ENCODE data around the gene WRNIP1.

WRNIP1 gene

DNA sequence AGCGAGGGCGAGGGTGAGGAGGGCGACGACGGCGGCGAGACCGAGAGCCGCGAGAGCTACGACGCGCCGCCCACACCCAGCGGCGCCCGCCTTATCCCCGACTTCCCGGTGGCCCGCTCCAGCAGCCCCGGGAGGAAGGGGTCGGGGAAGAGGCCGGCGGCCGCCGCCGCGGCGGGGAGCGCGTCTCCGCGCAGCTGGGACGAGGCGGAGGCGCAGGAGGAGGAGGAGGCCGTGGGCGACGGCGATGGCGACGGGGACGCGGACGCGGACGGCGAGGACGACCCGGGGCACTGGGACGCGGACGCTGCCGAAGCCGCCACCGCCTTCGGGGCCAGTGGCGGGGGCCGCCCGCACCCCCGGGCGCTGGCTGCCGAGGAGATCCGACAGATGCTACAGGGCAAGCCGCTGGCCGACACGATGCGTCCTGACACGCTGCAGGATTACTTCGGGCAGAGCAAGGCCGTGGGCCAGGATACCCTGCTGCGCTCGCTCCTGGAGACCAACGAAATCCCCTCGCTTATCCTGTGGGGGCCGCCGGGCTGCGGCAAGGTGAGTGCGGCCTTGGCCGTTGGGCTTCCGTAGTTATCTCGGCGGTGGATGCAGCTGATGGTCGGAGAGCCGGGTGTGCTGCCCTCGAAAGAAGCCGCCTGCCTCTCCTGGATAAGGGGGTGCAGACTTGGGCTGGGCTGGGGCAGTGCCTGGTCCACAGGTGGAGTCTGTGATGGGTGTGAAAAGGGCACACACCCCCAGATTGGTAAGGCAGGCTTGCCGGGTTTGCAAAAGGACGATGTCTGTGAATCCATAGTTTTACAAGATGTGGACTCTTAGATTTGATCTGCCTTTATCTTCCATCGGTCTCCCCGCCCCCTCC is 938 bp downstream of the WRNIP1 start:
- Histone ChIP-seq H3K4me1 (ENCODE audit: control extremely low read depth in 1 of 4, control insufficient read depth in 4 of 4, insufficient read depth in 4 of 4, low read length in 3 of 4) (peaks cover 24 to 58% (median 45%) of the 10 kb centered on the region in 4 experiments), H3K27me3 (replicated peaks in 2 of 5; ENCODE audit: control insufficient read depth in 4 of 5, insufficient read depth in 5 of 5, low read length in 4 of 5) (no peaks in the 10 kb centered on the region), H3K9me3 (ENCODE audit: control extremely low read depth in 1 of 5, control insufficient read depth in 4 of 5, insufficient read depth in 2 of 5, low read depth in 1 of 5, low read length in 4 of 5) (no peaks in the 10 kb centered on the region), H3K4me3 (ENCODE audit: control insufficient read depth in 1 of 7, extremely low read depth in 1 of 7, insufficient read depth in 4 of 7, low read depth in 2 of 7, low read length in 6 of 7) (peak overlapping the region; percentile 81 to 98 (median 95)), H3K36me3 (ENCODE audit: control insufficient read depth in 4 of 4, insufficient read depth in 4 of 4, low read length in 3 of 4) (peaks cover 2 to 22% (median 11%) of the 10 kb centered on the region in 4 experiments), H3K27ac (ENCODE audit: insufficient read depth in 1 of 2, low read depth in 1 of 2, low read length in 2 of 2, poor library complexity in 1 of 2, severe bottlenecking in 2 of 2) (peak overlapping the region; percentile 70 to 86)
- ChIA-PET POLR2A (interaction anchor here (0.6 to 2.3 kb wide), 5 partner anchors 11 to 353 kb away, joined by 3 to 12 read pairs (median 3); partner anchors contain the start of gene MYLK4), CTCF (interaction anchor here (0.7 to 14.2 kb wide), 11 partner anchors 8 to 1170 kb away, joined by 3 to 227 read pairs (median 5); partner anchors contain the start of genes MYLK4 and SERPINB1)
- peak in 2 of 3 donors; percentile 32 to 51 for DNase-seq
- 0% methylated on average over 73 of the region's 91 CpGs for WGBS (ENCODE audit: insufficient coverage)

DNA sequence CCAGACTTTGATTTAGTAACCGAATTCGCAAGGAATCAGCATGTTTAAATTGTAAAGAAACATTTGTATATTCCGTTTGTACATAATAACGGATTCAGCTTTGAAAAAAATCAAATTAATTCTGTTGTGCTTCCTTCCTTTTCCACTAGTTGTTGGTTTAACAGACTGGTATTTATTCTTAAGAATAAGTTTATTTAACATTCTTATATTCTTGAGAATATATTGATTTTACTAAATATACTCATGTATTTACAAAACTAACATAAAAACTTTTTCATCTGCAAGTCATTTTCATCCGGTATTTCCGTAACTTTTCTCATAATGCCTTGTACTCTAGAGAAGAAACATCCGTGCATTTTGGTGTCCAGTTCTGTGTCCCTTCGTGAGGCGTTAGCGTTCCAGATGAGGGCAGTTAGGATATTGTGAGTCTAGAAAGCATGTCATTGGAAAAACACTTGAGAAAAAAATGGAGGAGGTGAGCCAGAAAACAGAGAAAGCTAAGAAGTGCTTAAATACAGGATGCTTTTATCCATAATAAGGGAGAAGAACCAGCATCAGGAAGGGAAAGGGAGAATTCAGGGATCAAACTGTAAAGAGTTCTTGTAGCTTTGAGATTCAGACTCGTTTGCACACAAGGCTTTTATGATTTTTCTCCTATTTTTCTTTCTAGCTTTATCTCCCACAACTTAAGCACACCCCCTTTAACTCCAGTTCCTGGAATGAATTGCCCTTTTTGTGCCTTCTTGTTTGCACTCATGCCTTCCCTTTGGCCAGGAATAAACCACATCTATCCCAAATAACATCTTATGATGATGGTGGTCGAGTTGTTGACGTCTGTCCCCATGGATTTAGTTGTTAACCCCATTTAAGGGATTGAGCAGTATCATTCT is 1.8 kb downstream of the WRNIP1 start:
- peak overlapping the region; percentile 70 to 86 for H3K27ac ChIP-seq (ENCODE audit: insufficient read depth in 1 of 2, low read depth in 1 of 2, low read length in 2 of 2, poor library complexity in 1 of 2, severe bottlenecking in 2 of 2)
- no peaks in the 10 kb centered on the region for H3K9me3 ChIP-seq (ENCODE audit: control extremely low read depth in 1 of 5, control insufficient read depth in 4 of 5, insufficient read depth in 2 of 5, low read depth in 1 of 5, low read length in 4 of 5)
- peak overlapping the region in 6 of 7 experiments; percentile 82 to 98 (median 96) for H3K4me3 ChIP-seq (ENCODE audit: control insufficient read depth in 1 of 7, extremely low read depth in 1 of 7, insufficient read depth in 4 of 7, low read depth in 2 of 7, low read length in 6 of 7)
- ChIA-PET CTCF (interaction anchor here (0.8 to 14.2 kb wide), 9 partner anchors 9 to 1171 kb away, joined by 3 to 227 read pairs (median 8); partner anchors contain the start of gene MYLK4), POLR2A (interaction anchor here (0.6 kb wide), 1 partner anchor 353 kb away, joined by 4 read pairs; no protein-coding TSS in a partner anchor)
- H3K36me3 ChIP-seq (ENCODE audit: control insufficient read depth in 4 of 4, insufficient read depth in 4 of 4, low read length in 3 of 4) = peaks cover 5 to 30% (median 15%) of the 10 kb centered on the region in 4 experiments
- 0% methylated on average over 5 of the region's 13 CpGs for WGBS (ENCODE audit: insufficient coverage)
- peaks cover 24 to 63% (median 49%) of the 10 kb centered on the region in 4 experiments for H3K4me1 ChIP-seq (ENCODE audit: control extremely low read depth in 1 of 4, control insufficient read depth in 4 of 4, insufficient read depth in 4 of 4, low read length in 3 of 4)
- no peaks in the 10 kb centered on the region for H3K27me3 ChIP-seq (replicated peaks in 2 of 5; ENCODE audit: control insufficient read depth in 4 of 5, insufficient read depth in 5 of 5, low read length in 4 of 5)
- DNase-seq = no peak

DNA sequence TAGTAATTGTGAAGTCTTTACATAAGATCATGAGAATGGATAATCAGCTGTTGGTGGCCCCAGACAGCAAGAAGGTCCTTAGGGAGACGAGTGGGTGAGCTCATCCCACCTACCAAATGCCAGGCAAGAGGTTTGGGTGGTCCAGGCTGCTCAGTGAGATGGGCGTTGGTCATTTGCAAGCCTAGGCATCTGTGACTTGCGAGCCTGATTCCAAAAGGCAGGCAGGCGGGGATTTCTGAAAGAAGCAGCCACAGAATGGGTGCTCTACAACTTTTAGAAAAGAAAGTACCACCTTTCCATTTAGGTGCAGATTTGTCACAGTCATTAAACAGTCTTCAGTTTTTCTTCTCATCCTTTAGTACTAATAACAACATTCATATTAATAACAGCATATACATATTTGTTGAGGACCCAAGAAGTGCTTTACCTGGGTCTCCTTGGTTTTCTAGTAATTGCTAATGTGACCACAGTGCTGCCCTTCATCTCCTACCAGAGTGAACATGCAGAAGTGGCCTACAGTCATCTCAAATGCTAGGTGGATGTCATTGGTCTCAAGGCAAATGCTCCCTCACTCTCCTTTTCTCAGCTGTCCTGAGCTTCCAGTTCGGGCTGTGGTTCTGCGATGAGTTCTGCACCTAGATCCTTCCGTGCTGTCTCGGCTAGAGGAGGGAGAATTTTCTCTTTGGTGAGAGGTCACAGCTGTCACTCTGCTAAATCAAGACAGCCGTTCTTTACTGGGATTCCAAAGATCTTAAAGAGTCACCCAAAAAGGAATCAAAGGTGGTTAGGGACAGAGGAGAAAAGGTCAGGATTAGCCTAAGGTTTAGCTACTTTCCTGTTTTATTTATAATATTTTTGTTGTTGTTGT is 2.7 kb downstream of the WRNIP1 start:
- H3K27me3 ChIP-seq (replicated peaks in 2 of 5; ENCODE audit: control insufficient read depth in 4 of 5, insufficient read depth in 5 of 5, low read length in 4 of 5) = no peaks in the 10 kb centered on the region
- POLR2A ChIA-PET = no interaction called here
- H3K27ac ChIP-seq (ENCODE audit: insufficient read depth in 1 of 2, low read depth in 1 of 2, low read length in 2 of 2, poor library complexity in 1 of 2, severe bottlenecking in 2 of 2) = peak overlapping the region; percentile 30 to 86
- 4% methylated on average over 9 of the region's 9 CpGs for WGBS (ENCODE audit: insufficient coverage)
- DNase-seq = peak in 1 of 3 donors; percentile 17
- peak overlapping the region; percentile 27 to 98 (median 95) for H3K4me3 ChIP-seq (ENCODE audit: control insufficient read depth in 1 of 7, extremely low read depth in 1 of 7, insufficient read depth in 4 of 7, low read depth in 2 of 7, low read length in 6 of 7)
- peaks cover 24 to 69% (median 47%) of the 10 kb centered on the region in 4 experiments for H3K4me1 ChIP-seq (ENCODE audit: control extremely low read depth in 1 of 4, control insufficient read depth in 4 of 4, insufficient read depth in 4 of 4, low read length in 3 of 4)
- no peaks in the 10 kb centered on the region for H3K9me3 ChIP-seq (ENCODE audit: control extremely low read depth in 1 of 5, control insufficient read depth in 4 of 5, insufficient read depth in 2 of 5, low read depth in 1 of 5, low read length in 4 of 5)
- peaks cover 6 to 39% (median 21%) of the 10 kb centered on the region in 4 experiments for H3K36me3 ChIP-seq (ENCODE audit: control insufficient read depth in 4 of 4, insufficient read depth in 4 of 4, low read length in 3 of 4)
- CTCF ChIA-PET = interaction anchor here (0.8 to 14.2 kb wide), 11 partner anchors 8 to 224 kb away, joined by 3 to 227 read pairs (median 7); partner anchors contain the start of gene MYLK4

DNA sequence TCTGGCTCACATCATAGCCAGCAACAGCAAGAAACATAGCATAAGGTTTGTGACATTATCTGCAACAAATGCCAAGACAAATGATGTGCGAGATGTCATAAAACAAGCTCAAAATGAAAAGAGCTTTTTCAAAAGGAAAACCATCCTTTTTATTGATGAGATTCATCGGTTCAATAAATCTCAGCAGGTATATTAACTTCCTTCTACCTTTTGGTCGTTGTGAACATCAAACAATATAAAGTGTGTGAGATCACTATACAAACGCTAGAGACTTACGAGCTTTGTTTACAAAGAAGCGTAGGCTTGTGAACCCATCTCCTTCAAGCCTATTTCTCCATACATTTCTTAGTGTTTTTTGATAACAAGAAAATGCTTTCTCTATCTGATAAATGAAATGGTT is 3.5 kb downstream of the WRNIP1 start:
- peaks cover 24 to 74% (median 43%) of the 10 kb centered on the region in 4 experiments for H3K4me1 ChIP-seq (ENCODE audit: control extremely low read depth in 1 of 4, control insufficient read depth in 4 of 4, insufficient read depth in 4 of 4, low read length in 3 of 4)
- 53% methylated on average over 2 of the region's 6 CpGs for WGBS (ENCODE audit: insufficient coverage)
- peak overlapping the region in 6 of 7 experiments; percentile 82 to 98 (median 96) for H3K4me3 ChIP-seq (ENCODE audit: control insufficient read depth in 1 of 7, extremely low read depth in 1 of 7, insufficient read depth in 4 of 7, low read depth in 2 of 7, low read length in 6 of 7)
- ChIA-PET POLR2A (interaction anchor here (0.8 kb wide), 1 partner anchor 14 kb away, joined by 3 read pairs; no protein-coding TSS in a partner anchor), CTCF (interaction anchor here (0.7 to 14.2 kb wide), 14 partner anchors 9 to 289 kb away, joined by 3 to 227 read pairs (median 6); partner anchors contain the start of gene MYLK4)
- no peak for DNase-seq
- H3K27ac ChIP-seq (ENCODE audit: insufficient read depth in 1 of 2, low read depth in 1 of 2, low read length in 2 of 2, poor library complexity in 1 of 2, severe bottlenecking in 2 of 2) = peak overlapping the region; percentile 30 to 86
- no peaks in the 10 kb centered on the region for H3K9me3 ChIP-seq (ENCODE audit: control extremely low read depth in 1 of 5, control insufficient read depth in 4 of 5, insufficient read depth in 2 of 5, low read depth in 1 of 5, low read length in 4 of 5)
- H3K27me3 ChIP-seq (replicated peaks in 2 of 5; ENCODE audit: control insufficient read depth in 4 of 5, insufficient read depth in 5 of 5, low read length in 4 of 5) = no peaks in the 10 kb centered on the region
- peaks cover 10 to 47% (median 28%) of the 10 kb centered on the region in 4 experiments for H3K36me3 ChIP-seq (ENCODE audit: control insufficient read depth in 4 of 4, insufficient read depth in 4 of 4, low read length in 3 of 4)

DNA sequence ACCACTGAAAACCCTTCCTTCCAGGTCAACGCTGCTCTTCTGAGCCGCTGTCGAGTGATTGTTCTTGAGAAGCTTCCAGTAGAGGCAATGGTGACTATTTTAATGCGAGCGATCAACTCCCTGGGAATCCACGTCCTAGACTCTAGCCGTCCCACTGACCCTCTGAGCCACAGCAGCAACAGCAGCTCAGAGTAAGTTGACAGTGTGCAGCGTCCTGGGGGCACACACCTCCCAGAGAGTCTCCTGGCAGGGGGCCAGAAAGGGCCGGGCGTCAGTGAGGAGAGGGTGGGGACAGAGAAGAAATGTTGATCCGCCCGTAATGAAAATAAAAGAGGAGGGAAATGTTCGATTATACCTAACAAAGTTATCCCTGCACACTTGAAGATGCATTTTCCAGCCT is 5.0 kb downstream of the WRNIP1 start:
- Histone ChIP-seq H3K27ac (ENCODE audit: insufficient read depth in 1 of 2, low read depth in 1 of 2, low read length in 2 of 2, poor library complexity in 1 of 2, severe bottlenecking in 2 of 2) (peak overlapping the region in 1 of 2 experiments; percentile 86), H3K9me3 (ENCODE audit: control extremely low read depth in 1 of 5, control insufficient read depth in 4 of 5, insufficient read depth in 2 of 5, low read depth in 1 of 5, low read length in 4 of 5) (no peaks in the 10 kb centered on the region), H3K4me1 (ENCODE audit: control extremely low read depth in 1 of 4, control insufficient read depth in 4 of 4, insufficient read depth in 4 of 4, low read length in 3 of 4) (peaks cover 24 to 76% (median 35%) of the 10 kb centered on the region in 4 experiments), H3K36me3 (ENCODE audit: control insufficient read depth in 4 of 4, insufficient read depth in 4 of 4, low read length in 3 of 4) (peaks cover 21 to 62% (median 41%) of the 10 kb centered on the region in 4 experiments), H3K4me3 (ENCODE audit: control insufficient read depth in 1 of 7, extremely low read depth in 1 of 7, insufficient read depth in 4 of 7, low read depth in 2 of 7, low read length in 6 of 7) (peak overlapping the region in 5 of 7 experiments; percentile 23 to 96 (median 59)), H3K27me3 (replicated peaks in 2 of 5; ENCODE audit: control insufficient read depth in 4 of 5, insufficient read depth in 5 of 5, low read length in 4 of 5) (no peaks in the 10 kb centered on the region)
- ChIA-PET POLR2A (interaction anchor here (1.3 kb wide), 1 partner anchor 8 kb away, joined by 4 read pairs; no protein-coding TSS in a partner anchor), CTCF (interaction anchor here (1.0 to 14.2 kb wide), 8 partner anchors 11 to 220 kb away, joined by 3 to 227 read pairs (median 13); partner anchors contain the start of gene MYLK4)
- WGBS (ENCODE audit: insufficient coverage) = 23% methylated on average over 8 of the region's 13 CpGs
- peak in 2 of 3 donors; percentile 54 to 59 for DNase-seq

Data from common myeloid progenitor, CD34-positive (primary cell).